Activated CD4-positive, alpha-beta T cell treated with anti-CD3 and anti-CD28 coated beads for 36 hours (primary cell): ENCODE data around the gene SLC1A5. TPM values are rescaled to one million over a fixed set of nuclear protein-coding genes. Genes with fewer than 3 reads are reported as not detected.

Experiments
- ATAC-seq: fragments of 200-7000 bp; cut with Tn5 transposase; one replicate; pipeline ENCODE4 v1.10.0; 2021; ENCODE audit warnings: mild to moderate bottlenecking, moderate library complexity
- CTCF ChIA-PET: fragments of 350-600 bp; sonication (Branson Sonifier 250); formaldehyde crosslinking; loops from one replicate; lab custom pipeline; 2021; ENCODE audit warnings: antibody characterized with exemption; lab: Charles Lee
- POLR2A ChIA-PET: fragments of 350-600 bp; sonication (Branson Sonifier 250); formaldehyde crosslinking; loops from one replicate; lab custom pipeline; 2021; ENCODE audit warnings: antibody characterized with exemption, inconsistent platforms; lab: Charles Lee
- DNase-seq: peaks from one replicate; pipeline ENCODE4 v3.0.0-alpha.2; 2020
- H3K27ac Mint-ChIP-seq: one replicate; pipeline ENCODE4 v1.8.0; 2021; ENCODE audit warnings: mixed read lengths
- H3K27me3 Mint-ChIP-seq: one replicate; pipeline ENCODE4 v1.8.0; 2021; ENCODE audit warnings: mixed read lengths
- H3K36me3 Mint-ChIP-seq: one replicate; pipeline ENCODE4 v1.8.0; 2021; ENCODE audit warnings: low read depth, mixed read lengths
- H3K4me1 Mint-ChIP-seq: one replicate; pipeline ENCODE4 v1.8.0; 2021; ENCODE audit warnings: mixed read lengths
- H3K4me3 Mint-ChIP-seq: one replicate; pipeline ENCODE4 v1.8.0; 2021; ENCODE audit warnings: mild to moderate bottlenecking, moderate library complexity, mixed read lengths
- H3K9me3 Mint-ChIP-seq: one replicate; pipeline ENCODE4 v1.8.0; 2021; ENCODE audit warnings: low read depth, mixed read lengths
- intact Hi-C, 2 experiments: fragments of 100-400 bp; cut with DNase I in 1 of 2; cut with micrococcal nuclease in 1 of 2; formaldehyde crosslinking; loops; one replicate each; pipeline versions ENCODE4 v1.14.2 to v1.15.1; 2022 to 2024; cut with DNase I, micrococcal nuclease
- total RNA-seq, 2 experiments: library from RNA; stranded (reverse); gene quantifications; one replicate each; pipeline ENCODE4 v1.2.3, GENCODE V29; 2021

SLC1A5 gene
- total RNA-seq, 2 experiments from 2014 or later: 200 to 227 TPM

DNA sequence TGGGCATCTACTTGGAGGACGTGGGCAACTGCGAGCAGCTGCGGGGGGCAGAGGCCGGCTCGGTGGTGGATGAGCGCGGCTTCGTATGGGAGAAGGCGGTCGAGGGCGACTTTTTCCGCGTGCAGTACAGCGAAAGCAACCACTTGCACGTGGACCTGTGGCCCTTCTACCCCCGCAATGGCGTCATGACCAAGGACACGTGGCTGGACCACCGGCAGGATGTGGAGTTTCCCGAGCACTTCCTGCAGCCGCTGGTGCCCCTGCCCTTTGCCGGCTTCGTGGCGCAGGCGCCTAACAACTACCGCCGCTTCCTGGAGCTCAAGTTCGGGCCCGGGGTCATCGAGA lies 31.9 kb downstream of the SLC1A5 start:
- intact Hi-C loops: loop anchor here (2.0 to 10.0 kb wide), 2 partner anchors 234 to 238 kb away; no protein-coding TSS in a partner anchor
- Mint-ChIP-seq H3K4me1 (peaks cover 5% of the 10 kb centered on the region), H3K9me3 (no peaks in the 10 kb centered on the region), H3K27me3 (no peaks in the 10 kb centered on the region), H3K4me3 (no peak overlapping the region), H3K36me3 (peaks cover 9% of the 10 kb centered on the region), H3K27ac (no peak overlapping the region)
- DNase-seq (no peak), ATAC-seq (no peak)
- POLR2A ChIA-PET: no interaction called here
- CTCF ChIA-PET: interaction anchor here (0.8 to 3.0 kb wide), 5 partner anchors 10 to 84 kb away, joined by 3 to 21 read pairs (median 9); no protein-coding TSS in a partner anchor

DNA sequence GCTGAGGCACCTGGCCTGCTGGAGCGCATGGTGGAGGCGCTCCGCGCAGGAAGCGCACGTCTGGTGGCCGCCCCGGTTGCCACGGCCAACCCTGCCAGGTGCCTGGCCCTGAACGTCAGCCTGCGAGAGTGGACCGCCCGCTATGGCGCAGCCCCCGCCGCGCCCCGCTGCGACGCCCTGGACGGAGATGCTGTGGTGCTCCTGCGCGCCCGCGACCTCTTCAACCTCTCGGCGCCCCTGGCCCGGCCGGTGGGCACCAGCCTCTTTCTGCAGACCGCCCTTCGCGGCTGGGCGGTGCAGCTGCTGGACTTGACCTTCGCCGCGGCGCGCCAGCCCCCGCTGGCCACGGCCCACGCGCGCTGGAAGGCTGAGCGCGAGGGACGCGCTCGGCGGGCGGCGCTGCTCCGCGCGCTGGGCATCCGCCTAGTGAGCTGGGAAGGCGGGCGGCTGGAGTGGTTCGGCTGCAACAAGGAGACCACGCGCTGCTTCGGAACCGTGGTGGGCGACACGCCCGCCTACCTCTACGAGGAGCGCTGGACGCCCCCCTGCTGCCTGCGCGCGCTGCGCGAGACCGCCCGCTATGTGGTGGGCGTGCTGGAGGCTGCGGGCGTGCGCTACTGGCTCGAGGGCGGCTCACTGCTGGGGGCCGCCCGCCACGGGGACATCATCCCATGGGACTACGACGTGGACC lies 32.4 kb downstream of the SLC1A5 start:
- Mint-ChIP-seq H3K27me3 (no peaks in the 10 kb centered on the region), H3K4me1 (peaks cover 5% of the 10 kb centered on the region), H3K9me3 (no peaks in the 10 kb centered on the region), H3K36me3 (peaks cover 9% of the 10 kb centered on the region), H3K4me3 (no peak overlapping the region), H3K27ac (no peak overlapping the region)
- intact Hi-C loops: loop anchor here (2.0 to 10.0 kb wide), 2 partner anchors 235 to 239 kb away; no protein-coding TSS in a partner anchor
- ATAC-seq (no peak), DNase-seq (no peak)
- ChIA-PET POLR2A (no interaction called here), CTCF (interaction anchor here (0.8 to 3.0 kb wide), 7 partner anchors 11 to 150 kb away, joined by 3 to 21 read pairs (median 5); no protein-coding TSS in a partner anchor)

DNA sequence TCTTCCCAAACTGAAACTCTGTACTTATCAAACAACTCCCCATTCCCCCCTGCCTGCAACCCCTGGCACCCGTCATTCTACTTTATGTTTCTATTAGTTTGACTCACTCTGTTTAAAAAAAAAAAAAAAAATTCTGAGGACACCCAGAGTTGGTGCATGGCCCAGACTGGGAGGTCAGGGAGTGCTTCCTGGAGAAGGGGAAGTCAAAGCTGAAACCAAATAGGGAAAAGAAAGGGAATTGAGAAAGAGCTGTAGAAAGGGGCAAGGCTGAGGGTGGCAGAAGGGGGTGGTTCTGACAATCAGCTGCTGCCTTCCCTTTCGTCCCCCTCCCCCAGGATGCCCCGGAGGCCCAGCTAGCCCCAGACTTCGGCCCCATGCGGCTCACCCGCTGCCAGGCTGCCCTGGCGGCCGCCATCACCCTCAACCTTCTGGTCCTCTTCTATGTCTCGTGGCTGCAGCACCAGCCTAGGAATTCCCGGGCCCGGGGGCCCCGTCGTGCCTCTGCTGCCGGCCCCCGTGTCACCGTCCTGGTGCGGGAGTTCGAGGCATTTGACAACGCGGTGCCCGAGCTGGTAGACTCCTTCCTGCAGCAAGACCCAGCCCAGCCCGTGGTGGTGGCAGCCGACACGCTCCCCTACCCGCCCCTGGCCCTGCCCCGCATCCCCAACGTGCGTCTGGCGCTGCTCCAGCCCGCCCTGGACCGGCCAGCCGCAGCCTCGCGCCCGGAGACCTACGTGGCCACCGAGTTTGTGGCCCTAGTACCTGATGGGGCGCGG lies 33.1 kb downstream of the SLC1A5 start:
- Mint-ChIP-seq H3K27ac (no peak overlapping the region), H3K4me3 (no peak overlapping the region), H3K36me3 (peaks cover 9% of the 10 kb centered on the region), H3K4me1 (peaks cover 5% of the 10 kb centered on the region), H3K9me3 (no peaks in the 10 kb centered on the region), H3K27me3 (no peaks in the 10 kb centered on the region)
- ATAC-seq (no peak), DNase-seq (no peak)
- ChIA-PET CTCF (interaction anchor here (0.8 to 2.5 kb wide), 5 partner anchors 12 to 236 kb away, joined by 3 to 16 read pairs (median 4); no protein-coding TSS in a partner anchor), POLR2A (interaction anchor here (0.6 kb wide), 1 partner anchor 23 kb away, joined by 4 read pairs; no protein-coding TSS in a partner anchor)
- intact Hi-C loops: loop anchor here in 1 of 2 experiments (10.0 kb wide), 1 partner anchor 240 kb away; no protein-coding TSS in a partner anchor

DNA sequence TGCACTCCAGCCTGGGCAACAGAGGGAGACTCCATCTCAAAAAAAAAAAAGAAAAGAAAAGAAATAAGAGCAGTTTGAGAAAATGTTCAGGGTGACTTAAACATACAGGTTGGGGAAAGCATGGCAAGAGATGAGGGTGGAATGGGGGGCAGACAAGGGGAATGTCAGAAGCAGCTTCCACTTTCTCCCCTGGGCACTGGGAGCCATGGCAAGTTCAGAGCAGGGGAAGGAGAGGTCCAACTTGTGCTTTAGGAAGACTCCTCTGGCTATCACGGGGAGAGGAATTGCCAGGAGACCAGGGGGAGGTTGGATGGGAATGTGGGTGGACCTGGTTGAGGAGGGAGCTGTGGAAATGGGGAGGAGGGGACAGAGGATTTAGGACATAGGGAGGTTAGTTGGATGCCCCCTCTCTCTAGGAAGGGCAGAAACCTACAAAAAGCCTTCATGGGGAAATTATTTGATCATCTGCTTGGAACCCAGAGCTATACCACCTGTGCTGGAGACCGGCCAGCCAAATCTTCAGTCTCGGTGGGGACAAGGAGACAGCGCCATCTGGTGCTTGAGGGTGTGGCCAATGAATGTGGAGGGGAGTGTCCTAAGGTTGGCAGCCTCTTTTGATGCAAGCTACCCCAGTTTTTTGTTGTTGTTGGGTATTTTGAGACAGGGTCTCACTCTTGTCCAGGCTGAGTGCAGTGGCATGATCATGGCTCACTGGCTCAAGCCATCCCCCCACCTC lies 34.8 kb downstream of the SLC1A5 start:
- POLR2A ChIA-PET: interaction anchor here (0.6 to 0.8 kb wide), 2 partner anchors 35 to 98 kb away, joined by 3 to 5 read pairs; partner anchors contain the start of gene SLC1A5
- H3K4me1 Mint-ChIP-seq: peaks cover 6% of the 10 kb centered on the region
- ATAC-seq (peak; percentile 91), DNase-seq (peak; percentile 86)
- H3K36me3 Mint-ChIP-seq: peaks cover 11% of the 10 kb centered on the region
- H3K9me3 Mint-ChIP-seq: no peaks in the 10 kb centered on the region
- no peak overlapping the region for H3K4me3 Mint-ChIP-seq
- intact Hi-C loops: loop anchor here in 1 of 2 experiments (10.0 kb wide), 1 partner anchor 241 kb away; no protein-coding TSS in a partner anchor
- no peak overlapping the region for H3K27ac Mint-ChIP-seq
- CTCF ChIA-PET: interaction anchor here (0.5 to 1.9 kb wide), 33 partner anchors 9 to 227 kb away, joined by 3 to 21 read pairs (median 3); partner anchors contain the start of gene SLC1A5
- no peaks in the 10 kb centered on the region for H3K27me3 Mint-ChIP-seq

DNA sequence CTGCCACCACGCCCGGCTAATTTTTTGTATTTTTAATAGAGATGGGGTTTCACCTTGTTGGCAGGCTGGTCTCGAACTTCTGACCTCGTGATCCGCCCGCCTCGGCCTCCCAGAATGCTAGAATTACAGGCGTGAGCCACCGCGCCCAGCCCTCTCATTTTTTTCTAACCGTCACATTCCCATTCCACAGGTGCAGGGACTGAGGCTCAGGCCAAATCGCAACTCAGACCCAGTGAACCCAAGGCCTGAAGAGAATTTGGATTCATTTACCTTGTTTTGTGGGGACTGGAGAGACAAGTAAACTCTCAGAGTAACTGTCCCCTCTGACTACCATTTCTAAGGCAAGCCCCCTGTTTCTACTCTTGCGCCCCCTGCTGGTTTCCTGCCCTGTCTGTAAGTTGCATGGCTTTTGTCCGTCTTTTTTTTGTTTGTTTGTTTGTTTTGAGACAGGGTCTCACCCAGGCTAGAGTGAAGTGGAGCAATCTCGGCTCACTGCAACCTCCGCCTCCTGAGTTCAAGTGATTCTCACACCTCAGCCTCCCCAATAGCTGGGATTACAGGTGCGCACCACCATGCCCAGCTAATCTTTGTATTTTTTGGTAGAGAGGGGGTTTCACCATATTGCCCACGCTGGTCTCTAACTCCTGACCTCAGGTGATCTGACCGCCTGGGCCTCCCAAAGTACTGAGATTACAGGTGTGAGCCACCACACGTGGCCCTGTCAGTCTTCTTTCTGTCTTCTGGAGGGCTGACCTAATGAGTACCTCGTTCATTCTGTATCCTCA lies 39.9 kb downstream of the SLC1A5 start:
- Mint-ChIP-seq H3K9me3 (no peaks in the 10 kb centered on the region), H3K27ac (no peak overlapping the region), H3K27me3 (no peaks in the 10 kb centered on the region), H3K4me3 (peak overlapping the region; percentile 44), H3K4me1 (peaks cover 34% of the 10 kb centered on the region), H3K36me3 (peaks cover 10% of the 10 kb centered on the region)
- ChIA-PET CTCF (interaction anchor here (0.6 to 3.2 kb wide), 18 partner anchors 9 to 725 kb away, joined by 3 to 18 read pairs (median 3); no protein-coding TSS in a partner anchor), POLR2A (interaction anchor here (0.6 kb wide), 1 partner anchor 92 kb away, joined by 5 read pairs; no protein-coding TSS in a partner anchor)
- ATAC-seq: peak; percentile 43
- intact Hi-C loops: loop anchor here (1.0 to 10.0 kb wide), 5 partner anchors 36 to 299 kb away; partner anchors contain the start of gene TMEM160 (in 1 of the 2)
- DNase-seq: peak; percentile 92

DNA sequence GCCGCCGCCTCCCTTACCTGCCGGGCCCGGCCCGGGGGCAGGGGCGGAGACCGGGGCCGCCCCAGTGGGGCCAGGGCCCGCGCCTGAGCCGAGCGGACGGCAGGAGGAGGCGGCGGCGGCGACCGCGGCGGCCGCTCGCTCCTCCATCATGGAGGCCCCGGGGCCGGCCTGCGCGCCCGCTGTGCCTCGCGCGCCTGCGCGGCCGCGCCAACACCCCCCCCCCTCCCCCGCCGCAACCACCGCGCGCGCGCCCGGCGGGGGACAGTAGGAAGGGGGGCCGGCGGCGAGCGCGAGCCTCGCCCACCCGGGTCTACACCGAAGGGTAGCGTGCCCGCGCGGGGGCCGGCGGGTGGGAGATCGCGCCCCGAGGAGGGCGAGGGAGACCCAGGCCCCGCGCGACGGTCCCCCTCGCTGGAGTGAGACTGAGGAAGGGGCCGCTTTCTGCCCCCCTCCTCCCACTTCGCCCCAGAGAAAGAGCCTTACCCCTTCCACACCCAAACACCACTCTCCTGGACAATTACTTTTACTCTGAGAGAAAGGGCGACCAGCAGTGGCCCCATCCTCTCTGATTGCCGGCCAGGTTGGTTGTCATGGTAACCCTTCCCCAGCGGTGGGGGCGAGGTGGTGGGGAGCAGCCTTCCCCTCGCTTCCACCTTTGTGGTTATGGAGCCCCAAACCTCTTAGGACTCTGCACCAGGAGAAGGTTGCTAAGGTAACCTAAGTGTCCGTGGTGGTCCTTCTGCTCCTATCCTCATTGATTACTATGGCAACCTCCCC lies 41.9 kb downstream of the SLC1A5 start, which contains the start of gene STRN4:
TSS of gene STRN4 (minus strand) at position 170 of the 777 bp plus-strand sequence. CDS start at position 150, 20 bp downstream.
- peak within 1 kb of the TSS; percentile 89 for H3K4me3 Mint-ChIP-seq
- POLR2A ChIA-PET: no interaction called here

DNA sequence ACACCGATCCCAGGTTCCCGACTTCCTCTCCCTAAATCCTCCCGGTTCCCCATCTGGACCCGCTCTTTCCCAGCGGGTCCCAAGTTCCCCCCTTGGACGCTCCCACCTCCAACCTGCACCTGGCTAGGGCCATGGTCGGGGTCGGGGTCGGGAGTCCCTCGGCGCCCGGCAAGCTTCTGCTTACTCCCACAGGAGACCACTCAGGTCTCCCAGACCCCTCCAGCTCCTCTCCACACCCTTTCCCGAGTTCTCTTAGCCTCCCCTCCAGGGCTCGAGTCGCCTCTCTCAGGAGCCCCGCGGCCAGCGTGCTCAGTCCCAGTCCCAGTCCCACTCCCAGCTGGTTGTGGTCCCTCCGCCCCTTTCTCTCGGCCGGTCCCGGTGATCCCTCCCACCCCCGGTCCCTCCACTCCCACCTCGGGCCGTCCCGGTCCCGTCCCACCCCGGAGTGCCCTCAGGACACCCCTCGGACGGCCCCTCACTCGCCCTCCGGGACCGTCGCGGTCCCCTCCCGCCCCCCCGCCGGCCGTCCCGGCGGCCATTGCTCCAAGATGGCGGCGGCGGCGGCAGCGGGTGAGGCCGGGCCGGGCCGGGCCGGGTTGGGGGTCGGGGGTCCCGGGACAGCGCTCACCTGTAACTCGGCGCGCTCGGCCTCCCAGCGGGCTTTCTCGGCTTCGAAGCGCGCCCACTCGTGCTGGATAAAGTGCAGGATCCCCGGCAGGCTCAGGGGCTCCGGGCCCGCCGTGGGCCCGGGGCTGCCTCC lies 42.7 kb downstream of the SLC1A5 start, which contains the start of gene FKRP:
TSS of gene FKRP (plus strand) at position 537 of the 760 bp plus-strand sequence. CDS start 9,394 bp downstream, outside the sequence.
- peak within 1 kb of the TSS; percentile 89 for H3K27ac Mint-ChIP-seq

More for the DNA sequence above, 41.9 kb downstream of the SLC1A5 start, which contains the start of gene STRN4:
- peak within 1 kb of the TSS; percentile 89 for H3K27ac Mint-ChIP-seq
- CTCF ChIA-PET: interaction anchor here (0.6 to 0.8 kb wide), 3 partner anchors 59 to 672 kb away, joined by 3 to 5 read pairs (median 3); no protein-coding TSS in a partner anchor
- H3K27me3 Mint-ChIP-seq: no peaks in the 10 kb centered on the region
- ATAC-seq (peak; percentile 68), DNase-seq (peak; percentile 73)
- peaks cover 10% of the 10 kb centered on the region for H3K36me3 Mint-ChIP-seq
- intact Hi-C loops: loop anchor here (1.0 to 10.0 kb wide), 8 partner anchors 29 to 301 kb away; partner anchors contain the start of genes ARHGAP35 (in 1 of the 2), CALM3 (in 1 of the 2), PRKD2 (in 1 of the 2) and SLC1A5 (in 1 of the 2)
- H3K4me1 Mint-ChIP-seq: peaks cover 49% of the 10 kb centered on the region
- H3K9me3 Mint-ChIP-seq: no peaks in the 10 kb centered on the region

DNA sequence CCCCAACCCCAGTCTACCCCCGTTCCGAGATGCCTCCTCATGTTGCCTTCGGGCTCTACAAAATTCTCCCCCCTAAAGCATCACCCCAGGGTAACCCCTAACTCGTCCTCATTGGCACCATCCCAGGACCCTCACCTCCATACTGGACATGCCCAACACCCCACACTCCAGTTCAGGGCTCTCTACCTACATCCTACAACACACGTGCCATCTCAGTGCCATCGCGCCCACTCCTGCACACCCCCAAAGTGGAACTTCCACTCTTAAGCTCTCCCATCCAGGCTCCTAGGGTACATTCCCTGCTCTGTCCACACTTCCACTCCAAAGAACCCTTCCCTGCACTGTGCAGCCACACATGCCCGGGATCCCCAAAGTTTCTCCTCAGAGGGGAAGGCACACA lies 43.4 kb downstream of the SLC1A5 start:
- Mint-ChIP-seq H3K27me3 (no peaks in the 10 kb centered on the region), H3K4me3 (peak overlapping the region; percentile 89), H3K9me3 (no peaks in the 10 kb centered on the region), H3K36me3 (peaks cover 16% of the 10 kb centered on the region), H3K4me1 (peaks cover 59% of the 10 kb centered on the region), H3K27ac (peak overlapping the region; percentile 89)
- DNase-seq: no peak
- ATAC-seq: no peak
- intact Hi-C loops: loop anchor here (5.0 to 10.0 kb wide), 3 partner anchors 33 to 302 kb away; partner anchors contain the start of gene TMEM160 (in 1 of the 2)
- CTCF ChIA-PET: interaction anchor here (0.6 to 1.9 kb wide), 4 partner anchors 16 to 211 kb away, joined by 3 to 6 read pairs (median 4); no protein-coding TSS in a partner anchor
- POLR2A ChIA-PET: interaction anchor here (0.5 kb wide), 1 partner anchor 334 kb away, joined by 5 read pairs; no protein-coding TSS in a partner anchor

More for the DNA sequence above, 42.7 kb downstream of the SLC1A5 start, which contains the start of gene FKRP:
- Mint-ChIP-seq H3K36me3 (peaks cover 13% of the 10 kb centered on the region), H3K4me1 (peaks cover 54% of the 10 kb centered on the region), H3K4me3 (peak within 1 kb of the TSS; percentile 89), H3K9me3 (no peaks in the 10 kb centered on the region), H3K27me3 (no peaks in the 10 kb centered on the region)
- CTCF ChIA-PET: interaction anchor here (0.6 to 1.9 kb wide), 3 partner anchors 17 to 671 kb away, joined by 3 to 4 read pairs (median 3); no protein-coding TSS in a partner anchor
- peak; percentile 54 for ATAC-seq
- DNase-seq: peak; percentile 55
- intact Hi-C loops: loop anchor here (1.0 to 10.0 kb wide), 8 partner anchors 28 to 302 kb away; partner anchors contain the start of genes ARHGAP35 (in 1 of the 2), CALM3 (in 1 of the 2), PRKD2 (in 1 of the 2) and SLC1A5 (in 1 of the 2)
- POLR2A ChIA-PET: interaction anchor here (0.5 kb wide), 1 partner anchor 333 kb away, joined by 5 read pairs; no protein-coding TSS in a partner anchor
